ENCODE results near the gene RGS7.

The RGS7 gene

DNA sequence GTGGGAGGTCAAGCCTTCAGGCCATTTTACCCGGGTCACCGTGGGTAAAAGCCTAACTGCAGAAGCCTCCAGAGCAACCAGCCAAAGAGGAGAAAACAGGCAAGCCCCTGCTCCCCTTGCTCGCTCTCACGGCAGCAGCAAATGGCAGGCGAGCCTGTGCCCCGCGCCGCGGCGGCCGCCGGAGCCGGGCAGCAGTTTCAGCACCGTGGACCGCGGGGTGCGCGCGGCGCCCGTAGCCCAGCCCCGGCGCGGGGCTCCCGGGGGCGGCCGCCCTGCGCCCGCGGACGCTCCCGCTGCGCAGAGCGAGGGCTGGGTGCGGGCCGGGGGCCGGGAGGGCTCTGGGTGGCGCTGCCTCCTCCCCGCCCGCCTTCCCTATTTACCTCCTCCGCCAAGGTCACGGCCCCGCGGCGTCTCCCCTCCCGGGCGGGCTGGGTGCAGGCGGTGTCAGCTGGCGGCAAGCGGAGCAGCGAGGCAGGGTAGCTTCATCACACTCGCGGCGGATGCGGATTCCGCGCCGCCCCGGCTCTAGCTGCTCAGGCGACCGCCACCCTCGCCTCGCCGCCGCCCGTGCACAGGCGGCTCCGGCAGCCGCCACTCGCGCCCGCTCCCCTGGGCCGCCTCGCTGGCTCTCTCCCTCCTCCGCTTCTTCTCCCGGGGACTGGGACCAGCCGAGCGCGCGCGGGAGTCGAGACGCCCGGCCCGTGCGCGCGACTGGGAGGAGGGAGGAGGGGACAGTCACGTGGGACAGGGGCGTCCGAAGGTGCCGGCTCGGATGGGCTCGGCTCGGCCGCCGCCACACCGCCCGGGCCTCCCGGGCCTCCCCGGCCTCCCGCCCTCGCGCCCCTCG lies at the start of gene RGS7:
TSS of gene RGS7 (minus strand) at position 687 of the 847 bp plus-strand sequence.
- no peak for DNase-seq

DNA sequence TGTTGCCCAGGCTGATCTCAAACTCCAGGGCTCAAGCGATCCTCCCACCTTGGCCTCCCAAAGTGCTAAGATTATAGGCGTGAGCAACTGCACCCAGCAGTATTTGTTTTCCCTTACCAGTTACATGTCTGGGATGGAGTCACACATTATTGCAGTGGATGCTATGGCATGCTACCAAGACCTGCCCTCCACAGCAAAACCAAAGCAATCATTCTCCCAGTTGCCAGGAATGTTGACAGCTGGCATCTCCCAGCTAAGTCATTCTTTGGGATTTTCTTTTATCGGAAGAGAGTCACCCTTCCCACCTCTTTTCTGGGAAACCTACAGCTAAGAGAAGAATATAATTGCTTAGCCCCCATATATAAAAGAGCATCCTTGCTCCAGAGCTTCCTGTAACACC lies 49.4 kb upstream of the RGS7 start:
- DNase-seq, result no peak

DNA sequence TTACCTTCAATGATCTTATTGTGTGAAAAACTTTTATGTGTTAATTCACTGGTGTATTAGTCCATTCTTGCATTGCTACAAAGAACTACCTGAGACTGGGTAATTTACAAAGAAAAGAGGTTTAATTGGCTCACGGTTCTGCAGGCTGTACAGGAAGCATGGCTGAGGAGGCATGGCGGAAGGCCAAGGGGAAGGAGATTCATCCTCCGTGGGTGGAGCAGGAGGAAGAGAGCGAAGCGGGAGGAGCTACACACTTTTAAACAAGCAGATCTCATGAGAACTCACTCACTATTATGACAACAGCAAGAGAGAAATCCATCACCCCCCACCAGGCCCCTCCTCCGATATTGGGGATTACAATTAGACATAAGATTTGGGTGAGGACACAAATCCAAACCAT lies 44.2 kb upstream of the RGS7 start:
- no peak for DNase-seq

DNA sequence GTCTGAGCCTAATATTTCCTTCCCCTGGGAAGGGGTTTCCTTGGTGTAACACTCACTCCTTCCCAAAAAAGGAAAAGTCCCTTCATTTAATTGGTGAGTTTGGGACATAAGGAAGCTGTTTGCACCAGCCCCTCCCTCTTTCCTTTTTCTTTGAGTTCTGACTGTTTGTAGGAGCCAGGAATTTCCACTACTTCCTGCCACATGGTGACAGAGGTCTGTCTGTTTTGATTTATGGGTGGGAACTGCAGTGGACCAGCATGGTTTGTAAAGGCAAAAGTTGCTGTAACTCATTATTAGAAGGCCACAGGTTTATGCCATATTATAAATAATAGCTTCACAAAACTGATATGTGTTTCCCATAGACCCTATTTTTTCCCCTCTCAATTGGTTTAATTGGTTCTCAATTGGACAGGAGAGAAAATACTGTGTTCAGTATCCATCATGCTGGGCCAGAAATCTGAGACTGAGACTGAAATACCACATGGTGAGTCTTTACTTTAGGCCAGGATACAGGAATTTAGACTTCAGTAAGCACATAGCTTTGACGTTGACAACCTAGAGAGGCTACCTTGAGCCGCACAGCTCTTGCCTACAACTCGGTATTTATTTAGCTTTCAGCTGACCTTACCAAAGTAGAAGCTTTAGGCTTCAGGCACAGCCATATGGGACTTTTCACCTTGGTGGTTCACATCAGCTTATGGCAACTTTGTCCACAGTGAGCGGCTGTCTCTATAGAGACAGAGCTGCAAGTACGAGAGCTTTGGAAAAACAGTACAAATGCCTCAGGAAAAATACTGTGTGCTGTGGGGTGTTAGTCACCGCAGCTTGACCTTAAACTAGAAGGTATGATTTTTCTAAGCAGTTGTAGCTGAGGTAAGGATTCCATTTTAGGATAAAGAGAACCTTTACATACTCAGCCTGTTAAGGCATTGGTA lies 40.0 kb upstream of the RGS7 start:
- no peak for DNase-seq

DNA sequence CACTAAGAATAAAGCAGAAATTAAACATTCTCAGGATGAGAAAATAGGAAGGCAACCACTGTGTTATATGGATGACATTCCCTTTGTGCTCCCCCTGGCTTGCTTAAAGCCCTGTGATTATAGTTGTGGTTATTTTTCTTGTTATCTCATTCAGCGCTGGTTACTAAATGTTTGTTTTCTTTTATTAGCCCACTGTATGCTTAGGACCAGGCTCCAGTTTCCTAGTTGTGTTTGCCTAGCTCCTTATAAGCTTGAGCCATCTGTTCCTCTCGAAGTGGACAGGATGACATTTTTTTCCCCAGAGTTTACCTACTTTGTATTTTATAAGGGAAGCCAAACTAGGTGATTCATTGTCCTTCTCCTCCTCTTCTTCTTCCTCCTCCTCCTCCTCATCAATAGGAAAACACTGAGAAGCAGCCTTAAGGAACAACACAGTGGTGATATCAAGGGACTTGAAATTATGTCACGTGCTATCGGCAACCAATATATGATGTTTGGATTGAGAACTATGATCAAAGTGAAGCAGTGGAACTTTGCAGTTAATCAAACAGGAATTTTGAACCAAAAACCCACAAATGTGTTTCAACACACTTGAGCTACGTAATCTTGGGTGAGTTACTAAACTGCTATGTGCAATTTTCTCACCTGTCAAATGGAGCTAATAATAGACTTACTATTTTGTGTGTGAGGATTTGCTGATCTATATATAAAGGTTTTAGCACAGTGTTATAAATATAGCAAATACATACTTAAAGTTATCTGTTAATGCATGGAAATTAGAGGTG lies 35.1 kb upstream of the RGS7 start:
- DNase-seq, result no peak

DNA sequence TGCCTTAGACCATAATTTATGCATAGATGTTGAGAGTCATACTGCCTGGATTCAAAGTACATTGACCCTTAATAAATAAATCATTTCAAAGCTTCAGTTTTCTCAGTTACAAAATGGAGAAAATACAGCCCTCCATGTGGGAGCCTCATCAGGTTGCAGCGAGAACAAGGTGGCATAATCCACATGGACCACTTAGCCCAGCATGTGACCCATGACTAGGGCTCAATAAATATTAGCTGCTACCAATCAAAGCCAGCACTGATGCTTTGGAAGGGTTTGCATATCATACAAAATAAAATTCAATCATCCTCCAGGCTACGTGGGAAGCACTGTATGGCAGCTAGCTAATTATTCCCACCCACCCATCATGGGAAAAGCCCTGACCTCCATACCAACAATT lies 33.5 kb upstream of the RGS7 start:
- DNase-seq, result no peak

DNA sequence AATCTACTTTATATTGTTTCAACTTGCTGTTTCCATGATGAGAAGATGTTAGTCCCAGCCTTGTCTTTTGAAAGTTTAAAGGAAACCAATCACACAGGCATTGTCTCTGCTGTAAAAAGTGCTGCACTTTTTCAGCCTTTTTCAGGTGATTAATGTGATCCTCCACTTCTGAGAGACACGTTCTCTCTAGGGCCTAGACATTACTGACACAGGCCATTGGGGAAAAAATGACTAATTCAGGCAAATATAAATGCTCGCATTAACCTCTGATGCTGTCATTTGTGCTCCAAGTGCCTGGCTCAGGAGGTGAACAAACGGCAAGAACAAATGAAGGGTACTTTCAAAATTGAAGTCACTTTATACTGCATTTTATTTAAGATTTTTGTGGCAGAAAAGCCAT lies 32.4 kb upstream of the RGS7 start:
- no peak for DNase-seq

DNA sequence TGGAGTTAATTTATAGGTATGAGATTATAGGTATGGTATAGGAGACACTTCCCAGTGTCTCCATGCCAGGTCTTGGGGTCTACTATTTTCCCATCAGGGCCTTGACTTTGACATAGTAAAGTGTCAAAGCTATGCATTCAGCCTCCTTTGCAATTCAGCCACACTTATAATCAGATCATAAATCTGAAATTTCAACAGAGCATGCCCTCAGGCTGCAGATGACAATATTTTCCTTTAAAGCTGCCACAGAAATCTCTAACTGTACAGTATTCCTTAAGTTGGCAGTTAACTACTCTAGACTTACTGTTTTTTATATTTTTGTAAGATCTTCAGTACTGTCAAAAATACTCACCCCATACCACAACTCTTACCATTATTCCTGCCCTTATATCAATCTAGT lies 30.2 kb upstream of the RGS7 start:
- DNase-seq, result no peak

DNA sequence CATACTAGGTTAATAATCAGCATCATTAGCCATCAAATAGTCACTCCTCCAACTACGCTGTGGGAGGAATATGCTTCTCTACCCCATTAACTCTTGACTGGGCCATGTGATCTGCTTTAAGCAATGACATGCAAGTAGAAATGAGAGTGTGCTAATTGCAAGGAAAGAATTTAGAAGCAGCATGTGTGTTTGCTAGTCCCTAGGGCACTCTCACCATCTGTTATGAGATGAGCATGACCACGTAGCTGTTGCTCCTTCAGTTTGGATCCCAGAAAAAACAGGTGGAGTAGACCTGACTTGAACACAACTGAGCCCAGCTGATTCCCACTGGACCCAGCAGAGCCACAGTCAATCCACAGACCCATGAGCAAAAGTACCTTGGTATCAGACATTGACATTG lies 19.7 kb upstream of the RGS7 start:
- DNase-seq, result no peak

DNA sequence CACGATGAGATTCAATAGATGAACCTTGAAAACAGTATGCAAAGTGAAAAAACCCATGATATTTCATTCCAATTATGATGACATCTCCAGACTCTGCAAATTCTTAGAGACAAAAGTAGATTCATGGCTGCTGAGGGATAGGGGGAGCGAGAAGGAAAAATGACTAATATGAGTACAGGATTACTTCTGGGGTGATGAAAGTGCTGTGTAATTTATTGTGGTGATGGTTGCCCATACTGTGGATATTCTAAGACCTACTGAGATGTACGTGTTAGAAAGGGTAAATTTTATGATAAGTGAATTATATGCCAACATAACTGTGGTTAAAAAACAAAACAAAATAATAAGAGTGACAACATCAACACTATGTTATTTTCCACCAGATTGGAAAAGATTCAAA lies 18.9 kb upstream of the RGS7 start:
- DNase-seq, result no peak

DNA sequence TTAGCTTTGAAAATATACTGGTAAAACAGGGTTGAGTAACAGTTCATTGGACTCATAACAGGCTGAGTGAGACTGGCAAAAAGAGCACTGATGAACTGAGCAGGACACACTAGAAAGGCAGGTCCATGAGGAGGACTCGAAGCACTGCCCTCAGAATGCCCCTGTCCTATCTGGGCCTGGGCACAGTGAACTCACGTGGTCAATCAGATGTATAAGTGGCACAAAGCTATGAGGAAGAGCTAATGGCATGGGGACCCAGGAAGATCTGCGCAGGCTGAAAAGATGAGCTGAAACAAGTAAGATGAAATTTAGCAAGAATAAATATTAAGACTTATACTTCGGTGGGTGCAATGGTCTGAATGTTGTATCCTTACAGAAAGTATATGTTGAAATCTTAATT lies 9.2 kb upstream of the RGS7 start:
- no peak for DNase-seq

DNA sequence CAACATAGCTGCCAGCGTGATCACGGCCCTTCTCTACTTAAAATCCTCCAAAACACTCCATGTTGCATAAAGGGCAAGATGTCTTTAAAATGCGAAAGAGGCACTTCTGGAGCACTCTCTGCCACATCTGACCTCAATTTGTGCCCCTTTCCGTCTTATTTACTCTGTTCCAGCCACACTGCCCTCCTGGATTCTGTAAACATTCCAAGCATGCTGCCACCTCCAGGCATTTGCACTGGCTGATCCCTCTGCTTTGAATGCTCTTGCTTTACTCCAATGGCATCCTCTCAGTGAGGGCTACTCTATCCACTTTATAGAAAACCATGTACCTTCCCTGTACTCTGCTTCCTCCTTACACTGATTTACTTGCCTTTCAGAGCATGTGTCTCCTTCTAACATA lies 5.3 kb upstream of the RGS7 start:
- DNase-seq, result no peak

DNA sequence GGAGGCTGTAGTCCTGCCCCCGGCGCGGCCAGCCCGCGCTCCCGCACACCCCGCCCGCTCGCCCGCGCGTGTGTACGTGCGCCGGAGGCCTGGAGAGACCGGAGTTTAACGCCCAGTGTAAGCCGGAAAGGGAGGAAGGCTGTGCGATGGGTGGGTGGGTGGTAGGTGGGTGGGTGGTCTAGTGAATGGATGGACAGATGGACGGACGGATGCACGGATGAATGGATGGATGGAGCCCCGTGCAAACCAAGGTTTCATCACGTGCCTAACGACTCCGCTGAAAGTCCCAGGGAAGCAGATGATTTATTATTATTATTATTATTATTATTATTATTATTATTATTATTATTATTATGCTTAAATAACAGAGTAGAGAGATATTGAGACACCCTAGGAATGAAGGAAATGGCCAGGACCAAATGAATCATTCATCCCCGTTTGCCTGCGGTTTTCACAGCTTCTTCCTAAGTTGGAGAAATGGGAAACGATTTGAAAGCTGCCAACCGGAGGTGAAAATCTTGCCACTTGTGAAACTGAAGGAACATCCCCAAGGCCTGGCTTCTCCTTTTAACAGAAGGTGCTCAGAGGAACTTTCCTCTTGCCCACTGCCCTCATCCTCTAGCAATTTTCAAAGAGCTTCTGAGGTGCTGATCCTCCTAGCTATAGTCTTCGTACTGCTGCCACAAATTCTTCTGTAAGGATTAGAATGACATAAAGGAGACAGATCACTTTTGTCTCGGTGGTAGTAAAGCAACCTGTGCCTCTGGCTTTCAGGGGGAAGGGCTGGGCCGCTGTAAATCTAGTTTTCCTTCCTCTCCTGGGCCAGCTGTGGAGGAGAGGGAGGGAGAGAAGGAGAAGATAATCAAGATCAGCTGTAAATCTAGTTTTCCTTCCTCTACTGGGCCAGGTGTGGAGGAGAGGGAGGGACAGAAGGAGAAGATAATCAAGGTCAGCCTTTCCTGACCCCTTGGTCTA lies 648 bp upstream of the RGS7 start:
- DNase-seq, result no peak

DNA sequence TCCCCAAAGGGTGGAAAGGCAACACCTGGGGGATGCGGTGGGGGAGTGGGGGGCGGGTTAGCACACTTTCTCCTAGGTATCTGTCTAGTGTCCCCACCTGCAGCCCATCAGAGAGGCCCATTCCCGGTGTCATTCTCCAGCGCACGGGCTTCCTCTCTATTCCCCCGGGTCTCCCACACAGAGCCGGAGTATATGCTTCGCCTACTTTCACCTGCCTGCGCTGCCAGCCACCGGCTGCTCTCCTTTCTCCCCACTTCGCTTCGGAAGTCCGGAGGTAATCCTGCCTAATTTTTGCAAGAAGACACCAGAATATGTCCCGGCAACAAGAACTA lies 852 bp downstream of the RGS7 start:
- no peak for DNase-seq

DNA sequence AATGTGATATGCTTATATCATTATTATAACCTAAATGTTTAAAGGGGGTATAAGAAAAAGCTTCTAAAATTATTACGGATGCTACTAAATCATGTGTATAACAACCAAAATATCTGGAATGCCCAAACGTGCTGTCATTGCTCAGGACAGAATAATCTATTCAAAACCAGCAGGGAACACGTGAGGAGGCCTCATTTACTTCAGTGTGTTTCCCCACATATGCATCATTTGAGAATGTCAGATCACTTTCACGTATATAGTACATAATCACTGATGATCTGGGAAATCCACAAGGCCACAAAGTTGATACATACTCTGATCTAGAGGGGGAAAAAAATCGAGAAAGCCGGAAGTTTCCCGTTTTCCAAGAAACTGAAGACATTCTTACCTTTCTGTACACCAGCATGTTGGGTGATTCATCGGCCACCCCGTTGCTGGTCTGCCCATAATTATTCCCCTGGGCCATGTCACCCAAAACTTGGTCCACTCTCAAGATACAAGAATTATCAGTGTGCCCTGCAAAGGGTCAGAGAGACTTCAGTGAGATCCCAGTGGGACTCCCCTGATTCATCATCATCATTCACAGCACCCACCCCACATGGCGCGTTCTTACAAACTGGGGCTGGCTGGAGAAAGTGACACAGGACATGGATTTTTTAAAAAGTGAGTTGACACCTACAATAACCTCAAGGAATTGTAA lies 1.5 kb downstream of the RGS7 start:
- no peak for DNase-seq

DNA sequence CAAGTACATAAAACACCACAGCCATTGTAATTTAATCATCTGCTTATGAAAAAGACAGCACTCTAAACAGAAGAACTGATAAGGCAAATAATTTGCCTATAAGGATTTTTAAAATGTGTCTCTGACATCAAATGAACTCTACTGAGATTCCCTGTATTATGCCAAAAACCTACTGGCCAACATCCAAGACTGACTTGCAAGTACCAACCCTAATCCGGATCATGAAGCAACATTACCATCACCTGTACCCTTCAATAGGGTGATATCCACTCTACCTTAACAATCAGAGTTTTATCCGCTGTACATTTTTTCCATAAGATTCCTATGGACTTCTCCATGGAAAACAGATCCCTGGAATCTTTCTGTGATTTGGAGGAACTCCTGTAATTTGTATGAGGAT lies 4.6 kb downstream of the RGS7 start:
- DNase-seq, result no peak

DNA sequence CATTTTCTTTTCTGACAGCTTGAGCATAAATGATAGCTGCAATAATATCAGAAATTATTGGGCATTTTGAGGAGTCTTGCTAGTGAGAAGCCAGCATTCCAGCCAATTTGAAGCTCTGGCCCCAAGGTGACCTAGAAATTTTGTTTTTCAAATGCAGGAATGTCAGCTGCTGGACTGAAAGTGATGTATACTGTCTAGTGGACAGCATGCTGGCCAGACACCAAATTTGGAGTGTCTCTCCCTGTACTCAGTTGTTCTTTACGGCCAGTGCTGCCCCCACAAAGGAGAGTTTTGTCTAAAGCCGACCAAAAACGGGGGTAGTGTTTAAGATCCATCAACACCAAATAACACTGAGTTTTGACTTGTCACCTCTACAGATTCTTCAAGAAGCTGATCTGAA lies 5.2 kb downstream of the RGS7 start:
- no peak for DNase-seq

DNA sequence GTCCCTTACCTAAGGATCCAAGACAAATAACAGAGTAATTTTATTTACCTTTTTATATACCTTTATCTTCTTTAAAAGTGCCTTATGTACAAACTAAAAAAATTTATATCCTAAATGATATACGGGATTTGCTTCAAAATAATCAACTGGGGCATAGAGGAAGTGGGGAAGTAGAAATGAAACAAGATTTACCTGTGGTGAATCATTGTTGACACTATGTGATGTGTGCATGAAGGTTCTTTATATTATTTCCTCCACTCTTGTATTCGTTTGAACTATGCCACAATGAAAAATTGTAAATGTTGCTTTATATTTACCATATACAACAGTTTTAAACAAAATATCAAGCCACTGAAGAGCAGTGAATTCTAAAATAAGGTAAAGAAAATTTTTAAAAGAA lies 13.0 kb downstream of the RGS7 start:
- no peak for DNase-seq

DNA sequence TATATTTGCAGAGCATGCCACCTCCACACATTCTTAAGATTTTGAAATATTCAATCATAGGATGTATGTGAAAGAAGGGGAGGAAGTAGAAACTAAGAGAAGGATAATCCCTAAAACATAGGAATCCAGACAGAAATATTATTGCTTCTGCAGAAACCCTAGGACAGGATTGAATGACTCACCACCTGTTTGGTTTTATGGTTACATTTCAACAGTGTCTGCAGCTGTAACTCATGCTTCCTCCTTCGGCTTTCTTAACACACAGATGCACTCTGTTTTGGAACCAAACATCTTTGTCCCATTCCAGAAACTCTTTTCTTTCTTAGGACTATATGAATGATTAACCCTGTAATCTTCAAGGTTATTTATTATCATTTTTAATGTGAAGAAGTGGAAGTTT lies 20.7 kb downstream of the RGS7 start:
- DNase-seq, result no peak

DNA sequence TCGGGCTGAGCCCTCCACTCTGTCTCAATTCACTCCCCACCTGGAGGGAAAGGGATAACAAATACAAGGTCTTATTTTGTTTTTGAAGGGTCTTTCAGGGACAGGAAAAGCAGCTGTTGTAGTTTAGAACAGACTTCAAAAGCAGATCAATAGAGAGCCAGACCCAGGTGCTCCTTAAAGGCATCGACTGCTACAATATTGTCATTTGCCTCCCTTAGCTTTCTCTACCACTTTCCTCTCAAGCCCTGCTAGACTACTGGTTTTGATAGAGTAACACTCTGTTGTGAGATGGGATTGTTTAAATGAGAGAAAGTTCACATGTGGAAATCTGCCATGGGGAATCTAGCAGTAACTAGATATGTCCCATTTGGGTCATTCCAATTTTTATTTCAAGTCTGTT lies 24.0 kb downstream of the RGS7 start:
- DNase-seq, result no peak

DNA sequence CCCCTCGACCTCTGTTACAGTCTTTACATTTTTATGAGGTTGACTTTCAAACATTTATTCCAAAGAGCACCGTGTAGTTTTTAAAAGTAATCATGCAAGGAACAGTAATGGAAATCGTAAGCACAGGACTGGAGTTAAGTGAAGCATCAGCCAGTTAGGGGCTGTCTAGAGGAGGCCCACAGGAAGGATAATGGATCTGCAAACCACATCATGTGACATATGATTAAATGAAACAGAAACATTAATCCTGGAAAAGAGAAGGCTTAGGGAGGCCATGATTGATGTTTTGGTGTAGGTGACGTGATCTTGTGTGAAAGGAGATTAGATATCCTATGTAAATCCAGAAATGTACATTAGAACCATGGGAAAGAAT lies 25.0 kb downstream of the RGS7 start:
- no peak for DNase-seq
